Skin epidermis (tissue), 12 donors: Measurements from ENCODE around the gene RABAC1.
"Not testable (repeated sequence)": the region's sequence is repeated elsewhere in the genome, so short reads cannot be mapped to it uniquely, and the experiment has no call there.

ENCODE experiments used
- H3K27ac ChIP-seq, 21 experiments: fragments of 200-600 bp; sonication (generic) in 11 of 21; one replicate each; pipeline ENCODE4 v1.5.0; 2020; ENCODE audit warnings: mild to moderate bottlenecking in 3 of 21, inconsistent platforms in 2 of 21, moderate library complexity in 2 of 21
- H3K4me3 ChIP-seq, 7 experiments: fragments of 200-600 bp; sonication (generic) in 2 of 7; one replicate each; pipeline ENCODE4 v1.5.0; 2020; ENCODE audit warnings: inconsistent platforms in 2 of 7, mild to moderate bottlenecking in 2 of 7, moderate library complexity in 1 of 7

Gene RABAC1

DNA sequence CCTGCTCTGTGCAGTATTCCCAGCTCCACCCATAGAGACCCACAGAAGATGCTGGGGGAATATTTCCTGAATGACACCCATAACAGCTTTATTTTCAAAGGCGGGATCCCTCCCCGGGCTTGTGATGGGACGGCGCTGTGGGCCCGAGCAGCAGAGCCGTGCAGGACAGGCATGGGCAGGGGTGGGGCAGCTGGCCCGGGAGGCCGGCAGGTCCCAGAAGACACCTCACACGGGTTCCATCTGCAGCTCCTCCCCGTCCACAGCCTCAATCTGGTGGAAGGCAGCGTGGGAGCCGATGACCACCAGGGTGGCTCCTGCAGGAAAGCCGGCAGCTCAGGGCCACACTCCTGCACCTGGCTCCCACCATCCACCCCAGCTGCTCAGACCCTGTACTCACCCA, 2.5 kb downstream of the RABAC1 start:
- H3K27ac ChIP-seq: no peak overlapping the region
- no peak overlapping the region for H3K4me3 ChIP-seq

DNA sequence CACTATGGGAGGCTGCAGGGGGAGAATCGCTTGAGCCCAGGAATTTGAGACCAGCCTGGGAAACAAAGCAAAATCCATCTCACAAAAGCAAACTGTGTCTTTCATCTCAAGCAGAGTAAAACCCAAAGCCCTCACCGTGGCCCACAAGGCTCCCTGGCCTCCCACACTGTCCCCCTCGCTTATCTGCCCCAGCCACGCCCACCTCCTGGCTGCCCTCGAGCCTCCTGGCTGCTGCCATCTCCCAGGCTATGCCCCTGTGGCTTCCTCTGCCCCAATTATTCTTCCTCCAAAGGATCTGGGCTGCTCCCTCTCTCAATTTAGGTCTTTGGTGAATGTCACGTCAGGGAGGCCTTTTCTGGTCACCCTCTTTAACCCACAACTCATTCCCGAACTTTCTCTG, 3.6 kb downstream of the RABAC1 start:
- Histone ChIP-seq H3K27ac (no peak overlapping the region), H3K4me3 (no peak overlapping the region)

DNA sequence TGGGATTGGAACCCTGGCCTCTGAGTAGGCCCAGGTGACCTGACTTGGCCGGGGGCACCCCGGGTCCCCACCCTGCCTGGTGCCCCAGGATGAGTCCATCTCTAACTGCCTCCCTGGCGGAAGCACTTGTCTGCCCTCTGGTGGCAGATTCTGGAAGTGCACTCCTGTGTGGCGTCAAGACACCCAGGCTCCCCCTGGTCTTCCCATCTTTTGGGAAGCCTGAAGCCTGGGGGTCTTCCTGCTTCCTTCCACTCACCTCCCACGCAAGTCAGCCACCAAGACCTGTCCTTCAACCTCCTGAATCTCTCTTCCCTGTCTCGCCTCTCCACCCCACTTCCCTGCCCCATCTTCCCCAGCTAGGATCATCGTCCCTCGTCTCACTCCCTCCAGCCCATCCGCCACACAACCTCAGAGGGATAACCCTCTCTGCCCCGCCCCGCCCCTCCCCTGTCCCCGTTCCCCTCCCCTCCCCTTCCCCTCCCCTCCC, 7.4 kb downstream of the RABAC1 start:
- Histone ChIP-seq H3K4me3 (no peak overlapping the region), H3K27ac (no peak overlapping the region)

DNA sequence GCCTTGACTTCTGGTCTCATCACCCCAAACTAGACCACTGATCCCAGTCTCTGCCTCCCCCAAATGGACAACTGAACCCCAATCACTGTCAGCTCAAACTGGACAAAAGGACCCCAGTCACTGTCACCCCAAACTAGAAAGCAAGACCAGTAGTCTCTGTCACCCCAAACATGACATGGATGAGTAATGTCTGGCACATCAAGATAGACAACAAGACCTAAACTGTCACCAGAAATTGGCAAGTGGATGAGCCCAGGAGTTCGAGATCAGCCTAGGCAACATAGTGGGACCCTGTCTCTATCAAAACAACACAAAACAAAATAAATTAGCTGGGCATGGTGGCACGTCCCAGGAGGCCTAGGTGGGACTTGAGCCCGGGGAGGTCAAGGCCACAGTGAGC, 12.0 kb downstream of the RABAC1 start:
- H3K4me3 ChIP-seq: no peak overlapping the region
- H3K27ac ChIP-seq: no peak overlapping the region

DNA sequence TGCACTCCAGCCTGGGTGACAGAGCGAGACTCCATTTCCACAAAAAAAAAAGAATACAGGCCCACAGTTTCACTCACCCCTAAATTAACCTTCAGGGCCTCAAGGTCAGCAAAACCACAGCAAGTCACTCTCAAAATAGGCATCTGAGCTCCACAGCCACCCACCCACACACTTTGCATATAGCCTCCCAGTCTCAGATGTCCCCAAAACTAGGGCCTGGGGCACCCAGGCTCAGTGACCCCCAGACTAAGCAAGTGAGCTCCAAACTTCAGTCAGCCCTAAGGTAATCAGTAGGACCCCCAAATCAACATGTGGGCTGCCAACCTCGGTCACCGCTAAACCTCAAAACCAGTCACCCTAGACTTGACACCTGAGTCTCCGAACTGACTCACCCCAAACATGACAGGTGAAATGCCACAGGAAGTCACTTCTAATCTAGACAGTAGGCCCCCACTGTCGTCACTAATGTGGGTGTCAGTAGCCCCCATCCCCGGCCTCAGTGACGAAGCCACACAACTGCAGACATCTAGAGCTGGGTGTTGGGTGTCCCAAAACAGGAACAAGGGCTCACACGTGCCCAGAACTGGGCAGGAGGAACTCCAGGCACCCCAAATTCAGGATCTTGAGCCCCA, 13.9 kb downstream of the RABAC1 start:
- Histone ChIP-seq H3K4me3 (no peak overlapping the region), H3K27ac (peak overlapping the region in 6 of 21 experiments; percentile 8 to 52 (median 24))

DNA sequence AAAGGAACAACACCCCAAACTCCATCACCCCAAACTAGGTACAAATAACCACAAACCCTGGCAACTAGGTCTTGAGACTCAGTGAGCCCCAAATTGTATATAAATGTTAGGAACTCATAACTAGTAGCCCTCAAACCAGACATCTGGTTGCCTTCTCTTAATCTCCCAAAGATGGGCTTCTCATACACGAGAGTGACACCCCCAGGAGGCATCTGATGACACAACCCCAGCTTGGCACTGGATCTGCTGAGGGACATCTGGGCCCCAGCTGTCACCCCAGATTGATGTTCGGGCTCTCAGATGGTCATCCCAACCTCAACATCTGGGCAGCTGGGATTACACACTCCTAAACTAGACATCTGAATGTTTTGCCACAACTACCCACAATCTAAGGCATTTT, 14.8 kb downstream of the RABAC1 start:
- H3K4me3 ChIP-seq: no peak overlapping the region
- peak overlapping the region in 2 of 21 experiments; percentile 8 to 21 for H3K27ac ChIP-seq

DNA sequence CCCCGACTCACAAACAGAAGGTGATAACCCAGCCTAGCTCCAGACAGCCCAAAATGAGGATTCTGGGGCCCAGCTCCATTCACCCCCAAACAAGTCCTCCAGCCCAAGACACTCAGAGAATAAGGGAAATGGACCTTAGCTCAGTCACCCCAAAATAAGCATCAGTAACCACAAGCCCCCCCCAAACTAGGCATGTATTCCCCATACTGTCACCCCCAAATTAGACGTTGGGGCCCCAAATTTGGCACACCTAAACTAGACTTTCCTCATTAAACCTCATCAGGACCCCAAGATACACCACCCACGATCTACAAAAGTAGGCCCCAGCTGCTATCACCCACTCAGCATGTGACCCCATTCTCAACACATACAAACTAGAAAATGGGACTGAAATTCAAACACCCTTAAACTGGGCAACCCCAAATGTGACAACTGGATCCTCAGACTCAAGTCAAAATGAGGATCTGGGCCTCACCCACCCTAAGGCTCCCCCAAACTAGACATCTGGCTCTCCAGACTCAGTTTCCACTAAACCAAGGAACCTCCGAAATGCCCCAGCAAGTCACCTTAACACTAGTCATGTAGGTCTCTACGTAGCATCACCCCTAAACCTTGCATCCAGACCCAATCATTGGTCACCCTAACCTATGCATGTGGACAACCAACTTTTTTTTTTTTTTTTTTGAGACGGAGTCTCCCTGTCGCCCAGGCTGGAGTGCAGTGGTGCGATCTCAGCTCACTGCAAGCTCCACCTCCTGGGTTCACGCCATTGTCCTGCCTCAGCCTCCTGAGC, 17.5 kb downstream of the RABAC1 start:
- H3K27ac ChIP-seq: no peak overlapping the region
- peak overlapping the region in 1 of 7 experiments; percentile 43 for H3K4me3 ChIP-seq

DNA sequence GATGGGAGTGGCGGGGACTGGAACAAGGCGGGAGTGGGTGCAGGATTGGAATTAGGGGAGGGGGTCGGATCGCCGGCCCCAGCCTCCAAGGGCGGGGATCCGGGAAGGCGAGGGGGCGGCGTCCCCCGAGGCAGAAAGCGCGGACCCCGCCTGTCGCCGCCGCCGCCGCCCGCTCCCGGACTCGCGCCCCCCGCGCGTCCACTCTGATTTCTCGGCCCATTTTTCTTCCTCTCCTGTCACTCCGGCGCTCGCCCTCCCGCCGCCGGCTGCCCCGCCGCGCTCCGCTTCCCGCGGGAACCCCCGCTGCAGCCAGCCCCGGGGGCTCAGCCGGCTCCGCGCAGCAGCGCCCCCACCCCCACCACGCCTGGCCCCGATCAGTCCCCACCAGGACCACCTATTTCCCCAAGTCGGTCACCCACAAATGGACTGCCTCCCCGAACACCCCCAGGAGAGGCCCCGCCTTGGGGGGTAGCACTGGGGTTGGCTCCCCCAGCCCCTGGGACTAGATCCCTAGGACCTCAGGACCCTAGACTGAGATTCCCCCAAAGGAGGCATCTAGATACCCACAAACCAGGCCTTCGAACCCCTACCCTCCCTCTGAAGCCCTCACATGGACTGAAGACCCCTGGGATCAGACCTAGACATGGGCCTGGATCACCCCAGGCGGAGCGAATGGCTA, 18.3 kb downstream of the RABAC1 start:
- peak overlapping the region in 12 of 21 experiments; percentile 3 to 82 (median 56) for H3K27ac ChIP-seq
- H3K4me3 ChIP-seq: peak overlapping the region; percentile 30 to 49 (median 43)

DNA sequence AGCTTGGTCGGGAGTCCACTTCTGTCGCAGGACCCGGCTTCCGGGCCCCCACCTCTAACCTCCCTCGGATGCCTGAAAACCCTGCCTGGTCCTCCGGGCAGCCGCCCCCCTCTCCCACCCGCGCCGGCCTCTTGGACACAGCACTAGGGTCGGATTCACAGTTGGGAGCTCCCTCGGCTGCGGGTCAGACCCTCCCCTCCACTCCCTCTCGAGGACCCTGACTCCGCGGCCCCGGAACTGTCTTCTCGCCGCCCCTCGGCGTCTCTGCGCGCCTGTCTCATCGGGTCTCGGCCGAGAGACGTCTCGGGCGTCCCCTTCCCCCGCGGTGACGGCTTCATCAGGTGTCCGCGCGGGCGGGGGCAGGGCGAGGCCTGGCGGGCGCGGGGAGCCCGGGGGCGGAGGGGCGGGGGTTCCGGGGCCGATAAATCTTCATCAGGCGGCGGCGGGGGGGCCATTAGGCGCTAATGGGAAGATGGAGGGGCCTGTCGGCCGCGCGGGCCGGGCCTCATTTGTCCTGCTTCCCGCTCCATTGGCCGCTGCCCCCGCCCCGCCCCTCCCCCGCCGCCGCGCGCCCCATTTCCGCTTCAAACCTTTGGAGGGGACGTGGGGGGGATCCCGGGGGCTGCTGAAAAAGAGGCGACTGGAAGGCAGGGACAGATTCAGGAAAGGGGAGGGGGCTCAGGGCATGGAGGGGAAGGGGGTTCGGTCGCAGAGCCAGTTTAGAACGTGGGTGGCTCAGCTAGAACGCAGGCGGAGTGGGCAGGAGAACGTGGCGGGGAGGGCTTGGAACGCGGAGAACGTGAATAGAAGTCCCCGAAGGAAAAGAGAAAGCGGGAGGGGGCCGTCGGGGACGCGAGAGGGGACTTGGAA, 19.0 kb downstream of the RABAC1 start:
- Histone ChIP-seq H3K27ac (peak overlapping the region in 17 of 21 experiments; percentile 3 to 82 (median 51)), H3K4me3 (peak overlapping the region; percentile 30 to 49 (median 43))

DNA sequence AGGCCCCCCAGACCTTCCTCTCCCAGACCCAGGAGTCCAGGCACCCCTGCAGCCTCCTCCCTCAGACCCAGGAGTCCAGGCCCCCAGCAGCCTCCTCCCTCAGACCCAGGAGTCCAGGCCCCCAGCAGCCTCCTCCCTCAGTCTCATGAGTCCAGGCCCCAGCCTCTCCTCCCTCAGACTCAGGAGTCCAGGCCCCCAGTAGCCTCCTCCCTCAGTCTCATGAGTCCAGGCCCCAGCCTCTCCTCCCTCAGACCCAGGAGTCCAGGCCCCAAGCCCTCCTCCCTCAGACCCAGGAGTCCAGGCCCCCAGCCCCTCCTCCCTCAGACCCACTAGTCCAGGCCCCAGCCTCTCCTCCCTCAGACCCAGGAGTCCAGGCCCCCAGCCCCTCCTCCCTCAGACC, 19.9 kb downstream of the RABAC1 start:
- not testable (repeated sequence) for H3K4me3 ChIP-seq, H3K27ac ChIP-seq

DNA sequence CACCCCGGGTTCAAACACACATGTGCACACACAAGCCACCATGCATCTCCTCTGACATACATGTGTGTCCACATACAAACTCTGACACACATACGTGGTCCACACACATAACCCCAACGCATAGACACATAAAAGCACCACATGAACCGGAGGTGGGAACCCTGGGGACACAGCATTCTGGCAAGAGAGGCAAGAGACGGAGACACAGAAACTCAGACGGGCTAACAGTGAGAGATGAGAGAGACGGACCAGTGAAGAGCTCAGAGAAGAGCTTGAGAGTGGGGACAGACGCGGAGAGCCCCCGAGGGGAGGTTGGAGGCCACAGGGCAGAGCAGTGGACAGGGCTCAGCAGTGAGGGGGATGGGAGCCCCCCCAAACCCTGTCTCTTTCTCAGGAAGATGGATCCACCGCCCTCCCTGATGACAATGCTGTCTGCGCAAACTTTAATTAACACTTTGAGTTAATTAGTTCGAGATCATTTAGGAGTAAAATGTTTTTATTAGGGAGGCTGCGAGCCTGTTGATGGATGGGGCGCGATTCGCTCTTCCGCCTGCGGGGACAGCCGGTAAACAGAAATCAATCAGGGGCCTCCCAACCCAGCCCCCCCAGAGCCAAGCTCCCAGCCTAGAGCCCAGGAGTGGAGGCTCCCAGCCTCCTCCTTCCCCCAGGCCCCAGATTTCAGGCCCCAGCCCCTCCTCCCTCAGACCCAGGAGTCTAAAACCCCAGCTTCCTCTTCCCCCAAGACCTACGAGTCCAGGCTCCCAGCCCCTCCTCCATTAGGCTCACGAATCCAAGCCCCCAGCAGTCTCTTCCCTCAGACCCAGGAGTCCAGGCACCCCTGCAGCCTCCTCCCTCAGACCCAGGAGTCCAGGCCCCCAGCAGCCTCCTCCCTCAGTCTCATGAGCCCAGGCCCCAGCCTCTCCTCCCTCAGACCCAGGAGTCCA, 21.3 kb downstream of the RABAC1 start:
- Histone ChIP-seq H3K27ac (peak overlapping the region in 1 of 21 experiments; percentile 79), H3K4me3 (no peak overlapping the region)

DNA sequence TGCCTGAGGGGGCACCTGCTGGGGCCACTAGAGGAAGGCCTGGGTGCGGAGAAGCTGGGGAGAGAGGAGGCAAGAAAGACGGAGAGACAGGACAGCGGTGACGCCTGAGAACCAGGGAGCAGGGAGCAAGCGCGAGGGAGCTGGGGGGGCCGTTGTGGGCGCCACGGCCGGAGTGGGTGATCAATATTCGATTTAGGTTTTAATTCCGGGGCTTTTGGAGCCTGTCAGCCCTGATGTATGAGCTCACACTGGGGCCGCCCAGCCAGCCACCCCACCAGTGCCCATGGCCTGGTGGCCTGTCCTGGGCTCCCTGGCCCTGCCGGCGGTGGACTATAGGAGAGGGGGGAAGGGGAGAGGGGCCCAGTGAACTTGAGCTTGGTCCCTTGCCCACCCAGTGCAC, 22.2 kb downstream of the RABAC1 start:
- H3K27ac ChIP-seq: peak overlapping the region in 1 of 21 experiments; percentile 79
- no peak overlapping the region for H3K4me3 ChIP-seq

DNA sequence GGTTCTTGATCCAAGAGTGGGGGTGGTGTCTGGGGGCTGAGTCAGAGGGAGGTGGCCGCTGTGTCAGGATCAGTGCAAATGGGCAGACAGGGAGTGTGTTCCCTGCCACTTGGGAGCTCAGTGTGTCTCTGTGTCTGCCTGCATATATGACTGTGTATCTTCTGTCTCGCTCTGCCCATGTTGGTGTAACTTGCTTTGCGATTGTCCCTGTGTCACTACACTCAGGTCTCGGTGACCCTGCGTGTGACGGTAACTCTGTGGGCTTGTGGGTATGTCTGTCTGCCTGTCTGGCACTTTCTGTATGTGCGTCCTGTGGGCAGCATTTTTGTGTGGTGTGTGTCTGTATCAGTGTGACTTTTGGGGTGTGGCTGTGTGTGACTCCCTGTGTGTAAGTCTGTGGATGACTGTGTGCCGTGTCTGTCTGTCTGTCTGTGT, 22.7 kb downstream of the RABAC1 start:
- peak overlapping the region in 1 of 21 experiments; percentile 79 for H3K27ac ChIP-seq

DNA sequence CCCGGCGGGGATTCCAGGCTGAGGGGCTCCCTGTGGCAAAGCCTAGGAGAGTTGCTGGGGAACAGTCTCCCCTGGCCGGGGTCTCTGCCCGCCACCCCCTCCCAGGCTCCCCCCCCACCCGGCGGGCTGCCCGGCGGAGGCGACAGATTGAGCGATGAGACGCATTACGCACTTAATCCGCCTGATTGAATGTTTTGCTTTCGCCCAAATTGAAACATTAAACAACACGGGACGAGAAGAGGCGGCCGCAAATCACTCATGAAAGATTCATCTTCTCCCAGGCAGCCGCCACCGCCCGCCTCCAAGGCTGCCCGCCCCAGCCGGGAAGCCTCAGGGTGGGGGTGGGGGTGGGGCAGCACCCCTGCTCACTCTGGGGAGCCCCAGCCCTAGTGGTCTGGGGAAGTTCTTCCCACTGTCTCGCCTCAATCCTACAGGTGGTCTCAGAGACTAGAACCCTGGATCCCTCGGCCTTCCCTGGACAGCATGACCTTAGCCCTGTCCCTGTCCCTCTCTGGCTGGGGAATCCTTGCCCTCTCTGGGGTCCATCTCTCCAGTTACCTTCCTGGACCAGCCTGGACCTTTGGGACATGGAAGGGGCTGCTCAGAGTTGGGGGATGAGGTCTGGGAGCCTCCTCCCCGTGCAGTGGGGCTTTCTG, 23.2 kb downstream of the RABAC1 start:
- Histone ChIP-seq H3K27ac (peak overlapping the region in 2 of 21 experiments; percentile 6 to 79), H3K4me3 (no peak overlapping the region)

More for the DNA sequence above, 22.7 kb downstream of the RABAC1 start:
- H3K4me3 ChIP-seq: no peak overlapping the region

DNA sequence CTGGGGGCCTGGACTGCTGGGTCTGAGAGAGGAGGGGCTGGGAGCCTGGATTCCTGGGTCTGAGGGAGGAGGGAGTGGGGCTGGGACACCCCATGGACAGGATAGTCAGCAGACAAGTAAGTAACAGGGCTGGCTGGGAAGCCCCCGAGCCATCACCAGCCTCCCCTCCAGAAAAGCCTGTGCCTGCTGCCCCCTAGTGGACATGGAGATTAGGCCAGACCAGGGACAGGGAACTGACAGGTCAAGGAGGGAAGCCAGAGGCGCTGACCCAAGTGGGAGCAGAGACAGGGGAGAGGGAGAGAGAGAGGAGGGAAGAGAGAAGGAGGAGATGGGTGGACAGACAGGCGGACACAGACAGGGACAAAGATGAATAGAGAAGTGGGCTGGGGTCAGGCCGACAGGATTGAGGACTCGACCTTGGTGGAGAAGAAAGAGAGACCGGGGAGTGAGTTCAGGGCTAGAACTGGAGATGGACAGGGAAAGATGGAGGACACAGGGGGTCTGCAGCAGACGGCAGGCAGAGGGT, 24.2 kb downstream of the RABAC1 start:
- Histone ChIP-seq H3K27ac (no peak overlapping the region), H3K4me3 (no peak overlapping the region)

DNA sequence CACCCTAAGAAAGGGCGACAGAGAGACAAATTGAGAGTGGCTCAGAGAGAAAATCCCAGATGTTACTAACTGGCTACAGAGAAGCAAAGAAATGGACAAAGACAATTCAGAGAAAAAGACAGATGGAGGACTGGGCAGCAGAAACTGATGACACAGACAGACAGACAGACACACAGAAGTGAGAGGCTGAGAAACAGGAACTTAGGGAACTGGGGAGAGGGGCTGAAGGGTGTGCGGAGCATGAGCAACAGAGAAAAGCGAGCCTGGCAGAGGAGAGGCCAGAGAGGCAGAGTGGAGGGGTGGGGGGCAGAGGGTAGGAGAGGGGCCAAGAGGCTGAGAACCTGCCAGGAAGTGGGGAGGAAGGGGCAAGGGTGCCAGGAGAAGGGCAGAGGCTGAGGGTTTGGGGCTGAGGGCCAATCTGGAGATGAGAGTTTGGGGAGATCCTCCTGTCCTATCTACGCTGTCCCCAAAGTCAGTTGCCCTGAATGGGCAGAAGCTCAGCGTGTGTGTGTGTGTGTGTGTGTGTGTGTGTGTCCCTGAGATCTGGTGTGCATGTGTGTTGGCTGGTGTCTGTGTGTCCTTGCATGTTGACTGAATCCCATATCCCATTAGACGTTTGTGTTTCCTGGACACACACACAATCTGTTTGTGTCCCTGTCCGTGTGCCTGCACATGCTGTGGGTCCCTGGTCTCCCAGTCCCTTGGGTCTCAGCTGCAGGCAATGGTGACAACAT, 25.3 kb downstream of the RABAC1 start:
- no peak overlapping the region for H3K4me3 ChIP-seq
- no peak overlapping the region for H3K27ac ChIP-seq

DNA sequence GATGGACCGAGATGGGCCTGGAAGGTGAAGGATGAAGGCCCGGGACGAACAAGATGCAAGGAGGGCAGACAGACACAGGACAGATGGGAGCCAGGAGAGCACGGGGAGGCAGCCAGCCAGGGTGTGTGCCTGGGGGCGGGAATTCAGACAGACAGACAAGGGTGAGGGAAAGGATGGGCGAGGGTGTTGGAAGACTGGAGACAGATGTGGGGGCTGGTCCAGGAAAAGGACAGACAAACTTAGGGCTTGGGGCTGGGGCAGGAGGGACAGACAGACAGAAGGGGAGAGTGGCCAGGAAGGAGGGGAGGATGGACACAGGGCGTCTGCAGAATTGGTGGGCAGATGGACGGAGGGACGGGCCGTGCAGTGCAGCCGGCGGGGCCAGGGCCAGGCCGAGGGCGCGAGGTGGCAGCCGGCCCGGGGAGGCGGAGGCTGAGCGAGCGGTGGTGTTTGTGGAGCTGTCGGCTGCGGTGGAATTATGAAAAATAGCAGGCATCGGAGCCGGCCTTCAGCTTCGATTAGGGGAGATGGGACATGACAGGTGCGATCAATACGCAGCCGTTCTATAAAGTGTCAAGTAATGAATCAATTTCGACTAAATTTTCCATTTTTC, 26.3 kb downstream of the RABAC1 start:
- Histone ChIP-seq H3K4me3 (no peak overlapping the region), H3K27ac (no peak overlapping the region)
